ENCODE results near the gene ARHGAP26. TPM values are rescaled to one million over a fixed set of nuclear protein-coding genes. Genes with fewer than 3 reads are reported as not detected.

The ARHGAP26 gene
- total and polyA plus RNA-seq, 2 experiments from 2014 or later, result 9.5 to 16.8 TPM

- no peak for TF ChIP-seq ETS1 (IDR thresholded peaks at IDR 0.05)
- no peak for TF ChIP-seq NANOG (IDR thresholded peaks at IDR 0.05; ENCODE audit: borderline replicate concordance)
- no peak for TF ChIP-seq JUNB (IDR thresholded peaks at IDR 0.05; ENCODE audit: unreplicated experiment)
- no peak for TF ChIP-seq CREB1 (CRISPR knock-in tag; IDR thresholded peaks at IDR 0.05; ENCODE audit: low read depth)
- no peak for TF ChIP-seq EZH2phosphoT487 (IDR thresholded peaks at IDR 0.05; ENCODE audit: unreplicated experiment)
- no peak for TF ChIP-seq ZNF331 (CRISPR knock-in tag; IDR thresholded peaks at IDR 0.05; ENCODE audit: low read depth)
- TF ChIP-seq ZNF462 (CRISPR knock-in tag; IDR thresholded peaks at IDR 0.05), result no peak
- TF ChIP-seq STAT1 (IDR thresholded peaks at IDR 0.05; ENCODE audit: unreplicated experiment), result no peak
- Mint-ChIP-seq H3K4me3 (no peak overlapping the region), H3K27ac (no peak overlapping the region), H3K4me1 (no peaks in the 10 kb centered on the region), H3K9me3 (no peaks in the 10 kb centered on the region; the same call in 2 of the 3 replicates), H3K27me3 (ENCODE audit: insufficient read depth, low read depth, poor library complexity) (no peaks in the 10 kb centered on the region), H3K36me3 (ENCODE audit: low read depth) (no peaks in the 10 kb centered on the region)
- Histone ChIP-seq H2AFZ (no peak overlapping the region), H3K4me2 (no peak overlapping the region), H3F3A (replicated peaks; ENCODE audit: low read depth) (no peaks in the 10 kb centered on the region), H3K4me3 (no peak overlapping the region), H4K20me1 (replicated peaks; ENCODE audit: insufficient read depth) (no peaks in the 10 kb centered on the region), H3K27ac (ENCODE audit: low read depth) (no peak overlapping the region), H3K79me2 (replicated peaks; ENCODE audit: insufficient read depth) (no peaks in the 10 kb centered on the region), H3K9me2 (ENCODE audit: insufficient read depth) (0 out of 2 replicates have a peak, but pooled peaks cover 3% of the 10 kb centered on the region), H3K4me1 (ENCODE audit: insufficient read depth) (no peaks in the 10 kb centered on the region), H3K36me3 (ENCODE audit: insufficient read depth) (no peaks in the 10 kb centered on the region), H3K27me3 (ENCODE audit: insufficient read depth) (no peaks in the 10 kb centered on the region)
- no peak for ATAC-seq
- no peak for DNase-seq (ENCODE audit: low spot score)
These were observed 199.0 kb downstream of the ARHGAP26 start for GRCh38 chr5:142969186-142969585.

Data from GM23338 (cell line).